Measurements from ENCODE around the gene SIL1.

DNA sequence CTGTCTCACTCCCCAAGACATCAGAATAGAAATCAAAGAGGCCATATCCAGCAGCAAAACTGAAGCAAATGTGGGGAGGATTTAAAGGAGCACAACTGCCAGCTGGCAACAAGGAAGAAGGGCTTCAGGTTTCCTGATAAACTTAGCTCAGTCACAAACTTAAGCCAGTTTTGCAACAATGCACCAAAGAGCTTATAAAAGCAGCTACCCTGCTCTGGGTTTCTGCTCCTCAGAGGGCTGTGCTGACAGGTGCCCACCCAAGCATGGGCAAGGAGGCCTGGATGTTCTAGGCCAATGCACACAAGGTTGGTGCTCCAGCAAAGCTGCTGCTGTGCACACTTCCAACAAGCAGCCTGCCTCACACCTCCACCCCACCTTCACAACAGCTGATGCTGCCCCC, 132.9 kb downstream of the SIL1 start:
- TF ChIP-seq CTCF (IDR thresholded peaks at IDR 0.05; ENCODE audit: insufficient read depth, low read depth, low read length) (no peak), EZH2 (IDR thresholded peaks at IDR 0.05; ENCODE audit: insufficient read depth, low read length) (no peak)
